Vagina (tissue), 2 donors: Measurements from ENCODE around the gene BMPR1B.

Source experiments
- CTCF ChIP-seq, 3 experiments: fragments of 450-650 bp in 2 of 3; fragments of 200-600 bp in 1 of 3; sonication (generic) in 1 of 3; IDR thresholded peaks; one replicate each; pipeline ENCODE4 v1.5.1; 2017 to 2019; ENCODE audit warnings: antibody characterized with exemption in 3 of 3, mild to moderate bottlenecking in 2 of 3, moderate library complexity in 2 of 3
- POLR2A ChIP-seq, 2 donors: fragments of 450-650 bp; IDR thresholded peaks; one replicate each; pipeline ENCODE4 v1.6.1; 2017; ENCODE audit warnings: antibody characterized with exemption in 2 of 2, mild to moderate bottlenecking in 2 of 2, moderate library complexity in 2 of 2
- POLR2AphosphoS5 ChIP-seq, 2 donors: sonication (generic); formaldehyde crosslinking; IDR thresholded peaks; one replicate each; pipeline ENCODE4 v1.9.0; 2017; ENCODE audit warnings: antibody characterized with exemption in 2 of 2, mild to moderate bottlenecking in 2 of 2, low read depth in 1 of 2; ENCODE audit not compliant: insufficient read depth in 1 of 2

- TF ChIP-seq POLR2A (IDR thresholded peaks at IDR 0.05) (no peak), POLR2AphosphoS5 (IDR thresholded peaks at IDR 0.05; ENCODE audit: insufficient read depth in 1 of 2, low read depth in 1 of 2) (no peak), CTCF (IDR thresholded peaks at IDR 0.05) (no peak)
Measured at GRCh38 chr4:94722748-94723147, 35.0 kb upstream of the BMPR1B start.
